ENCODE data around the gene C17orf50.

GRCh38 chr17:35775039-35775438 is 14.4 kb downstream of the C17orf50 start:
- TF ChIP-seq CTCF (optimal IDR thresholded peaks at IDR 0.05 in 1 of 3, IDR thresholded peaks at IDR 0.05 in 1 of 3, conservative IDR thresholded peaks at IDR 0.05 in 1 of 3; ENCODE audit: extremely low read depth in 1 of 3, insufficient read depth in 2 of 3, low read length in 3 of 3) (no peak), EZH2 (IDR thresholded peaks at IDR 0.05; ENCODE audit: low read length) (no peak)
